ENCODE measurements around the gene UNC13C. TPM values are rescaled to one million over a fixed set of nuclear protein-coding genes. Genes with fewer than 3 reads are reported as not detected.

Gene UNC13C
- polyA plus RNA-seq, 1 experiment = not detected

GRCh38 chr15:53962646-53963561, 15.3 kb upstream of the UNC13C start:
- peak; percentile 47 for TF ChIP-seq CTCF (IDR thresholded peaks at IDR 0.05; ENCODE audit: low read depth, low read length)
- H3K4me3 ChIP-seq (ENCODE audit: low read depth, low read length) = no peak overlapping the region
- no peaks in the 10 kb centered on the region for H3K9me3 ChIP-seq (ENCODE audit: control insufficient read depth, insufficient read depth, low read length)
- no peak for DNase-seq (ENCODE audit: low read depth, low spot score)
- ChIA-PET POLR2A (no interaction called here), CTCF (interaction anchor here (0.8 to 1.3 kb wide), 3 partner anchors 1146 to 1477 kb away, joined by 4 to 7 read pairs (median 4); no protein-coding TSS in a partner anchor)
- no peaks in the 10 kb centered on the region for H3K27me3 ChIP-seq (ENCODE audit: control insufficient read depth, insufficient read depth, low read length)
- H3K27ac ChIP-seq (ENCODE audit: low read depth, low read length) = no peak overlapping the region

GRCh38 chr15:53963801-53964200, 14.4 kb upstream of the UNC13C start:
- TF ChIP-seq CTCF (IDR thresholded peaks at IDR 0.05; ENCODE audit: low read depth, low read length) = no peak
- Histone ChIP-seq H3K9me3 (ENCODE audit: control insufficient read depth, insufficient read depth, low read length) (no peaks in the 10 kb centered on the region), H3K27ac (ENCODE audit: low read depth, low read length) (no peak overlapping the region), H3K27me3 (ENCODE audit: control insufficient read depth, insufficient read depth, low read length) (no peaks in the 10 kb centered on the region), H3K4me3 (ENCODE audit: low read depth, low read length) (no peak overlapping the region)
- CTCF ChIA-PET = interaction anchor here (0.8 to 1.3 kb wide), 3 partner anchors 1145 to 1476 kb away, joined by 4 to 7 read pairs (median 4); no protein-coding TSS in a partner anchor
- POLR2A ChIA-PET = no interaction called here
- no peak for DNase-seq (ENCODE audit: low read depth, low spot score)

GRCh38 chr15:53974121-53974520, 4.1 kb upstream of the UNC13C start:
- Histone ChIP-seq H3K4me3 (ENCODE audit: low read depth, low read length) (no peak overlapping the region), H3K27me3 (ENCODE audit: control insufficient read depth, insufficient read depth, low read length) (no peaks in the 10 kb centered on the region), H3K9me3 (ENCODE audit: control insufficient read depth, insufficient read depth, low read length) (no peaks in the 10 kb centered on the region), H3K27ac (ENCODE audit: low read depth, low read length) (no peak overlapping the region)
- ChIA-PET CTCF (interaction anchor here (0.6 kb wide), 1 partner anchor 127 kb away, joined by 3 read pairs; no protein-coding TSS in a partner anchor), POLR2A (no interaction called here)
- DNase-seq (ENCODE audit: low read depth, low spot score) = no peak
- no peak for TF ChIP-seq CTCF (IDR thresholded peaks at IDR 0.05; ENCODE audit: low read depth, low read length)

GRCh38 chr15:53974813-53975212, 3.4 kb upstream of the UNC13C start:
- Histone ChIP-seq H3K9me3 (ENCODE audit: control insufficient read depth, insufficient read depth, low read length) (no peaks in the 10 kb centered on the region), H3K27me3 (ENCODE audit: control insufficient read depth, insufficient read depth, low read length) (no peaks in the 10 kb centered on the region), H3K4me3 (ENCODE audit: low read depth, low read length) (no peak overlapping the region), H3K27ac (ENCODE audit: low read depth, low read length) (no peak overlapping the region)
- no peak for DNase-seq (ENCODE audit: low read depth, low spot score)
- POLR2A ChIA-PET = no interaction called here
- CTCF ChIA-PET = interaction anchor here (0.6 kb wide), 1 partner anchor 127 kb away, joined by 3 read pairs; no protein-coding TSS in a partner anchor
- no peak for TF ChIP-seq CTCF (IDR thresholded peaks at IDR 0.05; ENCODE audit: low read depth, low read length)

- CTCF ChIA-PET = no interaction called here
- Histone ChIP-seq H3K9me3 (ENCODE audit: control insufficient read depth, insufficient read depth, low read length) (no peaks in the 10 kb centered on the region), H3K27ac (ENCODE audit: low read depth, low read length) (no peak overlapping the region), H3K27me3 (ENCODE audit: control insufficient read depth, insufficient read depth, low read length) (no peaks in the 10 kb centered on the region), H3K4me3 (ENCODE audit: low read depth, low read length) (no peak overlapping the region)
- TF ChIP-seq CTCF (IDR thresholded peaks at IDR 0.05; ENCODE audit: low read depth, low read length) = no peak
- POLR2A ChIA-PET = no interaction called here
- DNase-seq (ENCODE audit: low read depth, low spot score) = no peak
Observed at GRCh38 chr15:53976844-53977392, 1.3 kb upstream of the UNC13C start.
